Measurements from ENCODE around the gene GNGT2. TPM values are rescaled to one million over a fixed set of nuclear protein-coding genes. Genes with fewer than 3 reads are reported as not detected.
"Not testable (repeated sequence)": the region's sequence is repeated elsewhere in the genome, so short reads cannot be mapped to it uniquely, and the experiment has no call there.

The GNGT2 gene
- total RNA-seq, 1 donor from 2014 or later = 0.40 TPM

DNA sequence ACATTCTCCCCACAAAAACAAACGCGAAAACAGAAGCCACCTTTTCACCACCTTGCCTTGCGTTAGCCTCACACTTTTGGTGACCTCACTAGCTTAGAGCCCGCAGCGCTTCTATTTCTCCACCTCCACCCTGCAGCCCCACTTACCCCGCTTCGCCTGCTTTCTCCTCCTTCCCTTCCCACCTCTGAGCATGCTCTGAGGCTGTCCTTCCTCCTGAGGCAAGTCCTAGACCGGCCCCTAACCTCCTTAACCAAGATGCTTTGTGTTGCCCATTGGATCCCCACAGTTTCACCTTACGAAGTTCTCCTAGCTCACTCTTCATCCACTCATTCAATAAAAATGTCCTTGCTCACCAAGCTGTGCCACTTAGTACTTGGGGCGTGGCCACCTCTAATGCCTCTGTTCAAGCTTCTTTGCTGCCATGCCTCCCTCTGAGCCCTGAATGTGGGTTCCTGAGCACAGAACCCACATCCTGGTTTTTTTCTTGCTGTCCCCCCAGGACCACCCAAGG is 1.3 kb downstream of the GNGT2 start:
- no peak for DNase-seq (ENCODE audit: low read depth in 2 of 2)

DNA sequence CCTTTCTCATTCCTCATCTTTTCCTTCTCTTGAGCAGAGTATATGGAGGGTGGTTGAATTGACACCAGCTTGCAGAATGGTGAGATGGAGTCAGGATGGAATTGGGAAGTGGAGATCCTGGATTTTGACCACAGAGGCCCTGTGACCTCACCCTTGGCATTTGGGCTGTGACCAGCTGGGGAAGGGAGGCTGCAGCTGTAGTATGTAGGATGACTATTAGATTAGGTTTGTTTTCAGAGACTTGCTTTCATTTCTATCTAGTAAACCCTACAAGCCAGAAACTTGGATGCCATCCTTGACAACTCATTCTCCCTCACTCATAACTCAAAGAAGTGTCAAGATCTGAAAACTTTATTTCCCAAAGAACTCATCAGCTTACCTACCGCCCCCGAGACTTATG is 5.9 kb downstream of the GNGT2 start:
- DNase-seq (ENCODE audit: low read depth in 2 of 2) = no peak

DNA sequence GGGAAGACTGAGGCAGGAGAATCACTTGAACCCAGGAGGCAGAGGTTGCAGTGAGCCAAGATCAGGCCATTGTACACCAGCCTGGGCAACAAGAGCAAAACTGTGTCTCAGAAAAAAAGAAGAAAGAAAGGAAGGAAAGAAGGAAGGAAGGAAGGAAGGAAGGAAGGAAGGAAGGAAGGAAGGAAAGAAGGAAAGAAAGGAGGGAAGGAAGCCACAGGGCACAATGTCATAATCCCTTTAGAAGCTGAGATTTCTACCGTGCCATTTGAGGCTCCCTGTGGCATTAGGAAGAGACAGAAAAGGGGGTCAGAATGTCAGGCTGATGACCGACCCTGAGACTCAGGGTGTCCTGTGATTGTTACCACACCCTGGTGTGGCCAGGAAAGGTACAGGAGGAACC is 6.6 kb downstream of the GNGT2 start:
- no peak for DNase-seq (ENCODE audit: low read depth in 2 of 2)

DNA sequence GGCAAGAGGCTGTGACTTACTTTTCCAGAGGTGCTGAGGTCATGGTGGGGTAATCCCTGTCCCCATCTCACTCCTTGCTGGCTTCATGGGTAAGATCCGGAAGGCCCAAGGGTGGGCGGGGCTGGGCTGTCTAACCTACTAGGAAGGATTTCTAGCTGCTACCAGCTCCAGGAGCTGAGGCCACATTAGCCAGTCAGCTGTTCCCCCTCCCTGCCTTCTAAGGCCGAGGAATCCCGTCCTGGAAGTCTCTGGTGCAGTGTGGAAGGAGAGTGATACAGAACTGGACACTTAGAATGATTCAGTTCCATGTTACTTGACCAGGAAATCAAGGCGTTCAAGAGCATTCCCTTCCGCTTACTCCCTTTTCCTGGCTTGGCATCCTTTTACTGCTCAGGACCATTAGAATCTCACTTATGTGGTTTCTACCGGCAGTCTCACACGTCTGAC is 8.9 kb downstream of the GNGT2 start:
- DNase-seq (ENCODE audit: low read depth in 2 of 2) = peak in 1 of 2 donors; percentile 88

DNA sequence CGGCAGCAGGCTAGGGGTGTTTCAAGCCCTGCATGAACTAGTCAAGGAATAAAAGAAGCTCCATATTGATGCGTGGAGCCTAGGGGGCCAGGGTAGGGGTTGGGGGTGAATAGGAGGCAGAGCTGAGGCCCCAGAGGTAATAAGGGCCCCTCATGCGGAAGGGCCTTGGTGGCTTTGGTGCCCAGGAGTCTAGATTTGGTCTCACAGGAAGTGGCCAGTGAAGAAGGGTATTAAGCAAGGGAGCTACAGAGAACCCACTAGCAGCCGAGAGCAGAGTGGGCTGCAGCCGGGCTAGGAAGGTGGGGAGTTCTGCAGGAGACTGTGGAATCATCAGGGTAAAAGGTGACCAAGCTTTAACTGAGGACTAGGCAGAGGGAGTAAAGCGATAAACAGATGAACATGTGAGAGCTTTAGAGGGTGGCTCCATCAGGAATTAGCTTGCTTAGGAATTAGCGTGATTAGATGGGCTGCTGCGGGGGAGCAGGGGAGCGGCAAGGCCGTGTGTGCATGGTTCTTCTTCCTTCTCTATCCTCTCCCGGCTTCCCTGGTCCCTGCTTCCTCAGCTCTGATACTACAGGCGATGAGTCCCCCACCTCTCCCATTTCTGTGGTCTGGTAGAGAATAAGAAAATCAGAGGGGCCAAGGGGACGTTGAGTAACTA is 9.8 kb downstream of the GNGT2 start:
- no peak for DNase-seq (ENCODE audit: low read depth in 2 of 2)

DNA sequence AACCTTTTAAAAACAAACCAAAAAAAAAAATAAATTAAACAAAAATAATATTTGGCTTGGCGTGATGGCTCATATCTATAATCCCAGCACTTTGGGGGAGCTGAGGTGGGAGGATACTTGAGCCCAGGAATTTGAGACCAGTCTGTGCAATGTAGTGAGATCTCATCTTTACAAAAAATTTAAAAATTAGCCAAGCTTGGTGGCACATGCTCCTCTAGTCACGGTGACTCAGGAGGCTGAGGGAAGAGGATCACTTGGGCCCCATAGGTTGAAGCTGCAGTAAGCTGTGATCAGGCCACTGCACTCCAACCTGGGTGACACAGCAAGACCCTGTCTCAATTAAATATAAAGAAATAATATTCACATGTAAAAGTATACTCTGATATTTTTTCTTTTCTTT is 12.2 kb downstream of the GNGT2 start:
- no peak for DNase-seq (ENCODE audit: low read depth in 2 of 2)

DNA sequence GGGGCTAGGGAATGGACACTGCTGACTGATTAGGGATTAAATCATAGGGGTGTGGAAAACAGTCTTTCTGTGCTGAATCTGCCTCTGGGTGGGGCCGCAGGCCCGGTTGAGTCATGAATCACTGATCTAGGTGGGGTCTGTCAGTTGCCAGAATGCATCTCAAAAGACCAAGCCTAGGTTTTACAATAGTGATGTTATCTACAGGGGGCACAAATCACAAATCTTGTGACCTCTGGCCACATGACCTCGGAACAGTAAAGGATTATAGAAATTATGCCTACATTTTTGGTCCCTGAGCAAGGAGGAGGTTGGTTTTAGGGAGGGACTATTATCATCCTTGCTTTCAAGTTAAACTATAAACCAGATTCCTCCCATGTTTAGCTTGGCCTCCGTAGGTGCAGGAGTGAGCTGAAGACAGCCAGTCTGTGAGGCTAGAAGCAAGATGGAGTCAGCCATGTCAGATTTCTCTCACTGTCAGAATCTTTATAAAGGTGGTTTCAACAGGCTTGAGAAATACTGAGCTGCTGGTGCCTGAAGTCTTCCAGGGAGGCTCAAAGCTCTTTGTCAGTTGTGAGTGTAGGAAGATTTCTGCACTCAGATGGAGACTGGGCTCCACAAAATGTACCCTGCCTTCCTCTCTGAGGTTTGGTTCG is 12.9 kb downstream of the GNGT2 start:
- DNase-seq (ENCODE audit: low read depth in 2 of 2) = no peak

DNA sequence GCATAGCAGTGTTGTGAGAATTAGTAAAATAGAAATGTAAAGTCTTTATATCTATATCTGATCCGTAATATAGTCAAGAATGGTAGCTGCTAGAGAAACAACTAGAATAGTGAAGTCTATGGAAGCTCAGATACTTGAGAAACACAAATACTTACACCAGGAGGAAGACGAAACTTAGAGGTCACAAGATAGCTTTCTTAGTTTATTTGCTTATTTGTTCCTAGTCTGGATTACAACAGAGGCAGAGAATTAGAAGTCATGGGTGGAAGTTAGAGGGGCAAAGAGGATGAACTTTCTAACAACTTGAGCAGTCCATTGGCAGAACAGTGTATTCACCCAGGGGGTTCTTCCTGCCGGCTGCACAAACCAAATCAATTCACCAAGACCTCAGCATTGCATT is 13.9 kb downstream of the GNGT2 start:
- no peak for DNase-seq (ENCODE audit: low read depth in 2 of 2)

DNA sequence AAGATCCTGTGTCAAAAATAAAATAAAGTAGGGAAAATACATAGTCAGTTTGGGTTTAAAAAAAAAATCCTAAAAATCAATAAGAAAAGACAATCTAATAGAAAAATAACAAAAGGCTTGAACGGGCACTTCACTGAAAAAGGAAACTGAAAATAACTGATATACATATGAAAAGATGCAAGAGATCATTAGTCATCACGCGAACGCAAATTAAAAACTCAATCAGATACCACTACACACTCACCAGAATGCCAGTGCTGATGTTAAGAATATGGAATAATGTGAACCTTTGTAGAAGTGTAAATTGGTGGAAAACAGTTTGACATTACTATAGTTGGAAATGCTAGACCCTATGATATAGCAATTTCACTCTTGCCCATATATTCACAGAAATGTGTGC is 14.6 kb downstream of the GNGT2 start:
- no peak for DNase-seq (ENCODE audit: low read depth in 2 of 2)

DNA sequence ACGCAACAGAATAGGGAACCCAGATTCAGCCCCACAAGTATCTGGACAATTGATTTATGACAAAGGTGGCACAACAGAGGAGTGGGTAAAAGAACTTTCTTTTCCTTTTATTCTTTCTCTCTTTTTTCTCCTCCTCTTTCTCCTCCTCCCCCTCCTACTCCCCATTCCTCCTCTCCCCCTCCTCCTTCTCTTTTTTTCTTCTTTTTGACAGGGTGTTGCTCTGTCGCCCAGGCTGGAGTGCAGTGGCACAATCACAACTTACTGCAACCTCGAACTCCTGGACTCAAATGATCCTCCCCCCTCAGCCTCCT is 16.1 kb downstream of the GNGT2 start:
- DNase-seq (ENCODE audit: low read depth in 2 of 2) = no peak

DNA sequence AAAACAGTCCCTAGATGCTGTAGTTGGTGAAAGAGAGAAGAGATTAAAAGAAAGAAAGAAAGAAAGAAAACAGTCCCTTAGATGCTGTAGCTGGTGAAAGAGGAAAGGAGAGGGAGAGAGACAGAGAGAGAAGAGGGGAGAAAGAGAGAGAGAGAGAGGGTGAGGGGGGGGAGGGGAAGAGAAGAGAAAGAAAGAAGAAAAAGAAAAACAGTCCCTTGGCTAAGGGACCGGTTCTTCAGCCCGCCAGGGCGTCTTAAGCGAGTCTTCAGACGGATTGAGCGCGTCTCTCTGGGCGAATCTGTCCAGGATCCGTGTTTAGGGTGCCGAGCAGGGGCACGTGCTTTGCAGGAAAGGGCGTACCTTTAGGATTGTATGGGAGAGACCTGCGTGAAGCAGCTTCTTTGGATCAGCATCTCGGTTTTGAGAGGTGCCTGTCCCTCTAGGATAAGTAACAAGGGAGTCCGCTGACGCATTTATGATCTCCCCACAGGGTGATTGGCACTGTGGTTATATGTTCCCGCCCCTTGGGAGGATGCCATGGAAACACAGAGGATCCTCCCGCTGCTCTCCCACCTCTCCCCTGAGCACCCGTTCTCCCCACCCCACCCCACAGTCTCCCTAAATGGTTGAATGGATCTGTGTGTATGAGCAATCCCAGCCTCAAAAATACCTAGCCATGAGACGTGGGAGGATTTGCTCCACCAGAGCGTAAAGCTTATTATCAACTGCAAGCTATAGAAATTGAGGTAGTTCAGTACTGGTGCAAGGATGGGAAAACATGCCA is 16.7 kb downstream of the GNGT2 start:
- DNase-seq (ENCODE audit: low read depth in 2 of 2) = peak; percentile 65 to 67

DNA sequence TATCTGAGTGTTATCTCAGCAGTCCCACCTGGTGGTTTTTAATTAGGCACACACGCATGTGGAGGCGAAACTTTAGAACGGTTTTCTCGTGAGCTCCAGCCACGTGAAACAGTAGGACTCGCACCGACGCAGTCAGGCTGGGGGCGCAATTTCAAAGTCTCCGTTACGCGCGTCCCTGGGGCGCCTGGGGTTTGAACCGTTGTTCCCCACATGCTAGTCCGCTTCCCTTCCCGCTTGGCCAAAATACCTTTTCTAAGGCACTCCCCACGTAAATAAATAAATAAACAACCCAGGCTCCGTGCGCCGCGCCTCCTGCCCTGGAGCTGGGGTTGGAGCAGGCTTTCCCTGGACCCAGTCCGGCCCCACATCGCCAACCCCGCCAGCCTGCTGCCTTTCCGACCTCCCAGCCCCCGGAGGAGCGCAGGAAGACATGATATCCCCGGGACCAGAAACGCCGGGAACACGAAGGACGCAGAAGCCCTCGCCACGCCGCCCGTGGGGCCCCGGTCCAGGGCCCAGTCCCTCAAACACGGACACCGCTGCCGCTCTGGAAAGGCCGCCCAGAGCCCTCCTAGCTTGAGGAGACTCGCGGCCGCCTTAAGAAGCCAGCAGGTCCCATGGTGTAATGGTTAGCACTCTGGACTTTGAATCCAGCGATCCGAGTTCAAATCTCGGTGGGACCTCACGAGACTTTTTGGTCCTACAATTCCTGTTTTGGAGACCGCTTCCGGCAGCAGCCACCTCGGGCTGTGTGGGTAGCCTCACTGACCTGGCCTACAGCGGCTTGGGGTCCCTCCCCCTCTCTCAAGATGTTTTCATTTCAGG is 18.2 kb downstream of the GNGT2 start:
- DNase-seq (ENCODE audit: low read depth in 2 of 2) = peak; percentile 84 to 91

DNA sequence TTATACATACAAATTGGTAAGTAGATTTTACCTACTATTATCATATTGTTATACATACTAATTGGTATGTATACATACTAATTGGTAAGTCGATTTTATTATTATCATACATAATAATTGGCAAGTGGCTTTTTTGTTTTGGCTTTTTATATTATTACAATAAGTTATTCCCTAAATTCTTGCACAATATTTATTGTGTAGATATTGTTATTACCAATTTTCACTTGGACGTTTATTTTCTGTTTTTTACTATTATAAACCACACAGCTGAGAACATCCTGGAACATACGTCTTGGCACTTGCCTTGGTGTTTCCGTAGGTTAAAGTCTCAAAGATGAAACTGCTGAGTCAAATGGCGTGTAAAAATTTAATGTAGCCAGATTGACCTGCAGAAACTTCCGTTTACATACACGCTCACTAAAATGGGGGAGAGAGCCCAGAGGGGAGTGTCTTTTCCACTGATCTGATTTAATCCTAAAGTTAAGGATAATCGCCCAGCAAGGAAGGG is 18.9 kb downstream of the GNGT2 start:
- peak in 1 of 2 donors; percentile 71 for DNase-seq (ENCODE audit: low read depth in 2 of 2)

DNA sequence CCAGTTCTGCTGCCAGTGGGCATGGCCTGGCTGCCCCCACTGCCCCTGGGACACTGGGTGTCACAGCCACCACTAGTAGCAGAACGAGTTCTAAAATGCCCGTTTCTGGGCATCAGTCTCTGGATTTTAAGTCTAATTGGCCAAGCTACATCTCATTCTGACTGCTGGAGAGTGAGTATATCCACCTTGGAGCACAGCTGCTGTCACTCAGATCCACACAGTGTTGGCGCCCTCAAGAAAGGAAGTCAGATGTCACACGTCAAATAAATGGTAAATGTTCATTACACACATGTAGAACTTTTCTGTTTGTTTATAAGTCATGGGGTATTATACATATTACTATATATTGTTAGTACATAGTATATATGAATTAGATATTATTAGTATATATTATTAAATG is 19.4 kb downstream of the GNGT2 start:
- DNase-seq (ENCODE audit: low read depth in 2 of 2) = no peak

DNA sequence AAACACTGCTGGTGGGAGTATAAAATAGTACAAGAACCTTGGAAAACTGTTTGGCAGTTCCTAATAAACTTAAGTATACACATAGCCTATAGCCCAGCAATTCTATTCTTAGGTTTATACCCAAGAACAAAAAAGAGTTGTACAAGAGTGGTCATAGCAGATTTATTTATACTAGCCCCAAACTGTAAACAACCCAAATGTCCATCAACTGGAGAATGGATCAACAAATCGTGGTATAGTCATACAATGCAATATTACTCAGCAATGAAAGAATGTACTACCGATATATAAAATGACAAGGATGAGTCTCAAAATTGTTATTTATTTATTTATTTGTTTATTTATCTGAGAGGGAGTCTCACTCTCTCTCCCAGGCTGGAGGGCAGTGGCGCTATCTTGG is 23.1 kb downstream of the GNGT2 start:
- DNase-seq (ENCODE audit: low read depth in 2 of 2) = no peak

DNA sequence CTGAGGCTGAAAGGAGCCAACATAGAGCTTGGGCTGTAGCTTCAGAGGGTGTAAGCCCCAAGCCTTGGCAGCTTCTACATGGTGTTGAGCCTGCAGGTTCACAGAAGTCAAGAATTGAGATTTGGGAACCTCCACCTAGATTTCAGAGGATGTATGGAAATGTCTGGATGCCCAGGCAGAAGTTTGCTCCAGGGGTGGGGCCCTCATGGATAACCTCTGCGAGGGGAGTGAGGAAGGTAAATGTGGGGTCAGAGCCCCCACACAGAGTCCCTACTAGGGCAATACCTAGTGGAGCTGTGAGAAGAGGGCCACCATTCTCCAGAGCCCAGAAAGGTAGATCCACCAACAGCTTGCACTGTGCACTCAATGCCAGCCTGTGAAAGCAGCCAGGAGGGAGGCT is 25.0 kb downstream of the GNGT2 start:
- not testable (repeated sequence) for DNase-seq (ENCODE audit: low read depth in 2 of 2)

DNA sequence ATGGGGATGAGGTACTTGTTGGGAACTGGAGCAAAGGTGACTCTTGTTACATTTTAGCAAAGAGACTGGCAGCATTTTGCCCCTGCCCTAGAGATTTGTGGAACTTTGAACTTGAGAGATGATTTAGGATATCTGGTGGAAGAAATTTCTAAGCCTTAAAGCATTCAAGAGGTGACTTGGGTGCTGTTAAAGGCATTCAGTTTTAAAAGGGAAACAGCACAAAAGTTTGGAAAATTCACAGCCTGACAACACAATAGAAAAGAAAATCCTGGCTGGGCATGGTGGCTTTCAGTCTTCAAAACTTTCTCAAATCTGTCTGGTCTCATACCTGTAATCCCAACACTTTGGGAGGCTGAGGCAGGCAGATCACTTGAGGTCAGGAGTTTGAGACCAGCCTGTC is 25.9 kb downstream of the GNGT2 start:
- not testable (repeated sequence) for DNase-seq (ENCODE audit: low read depth in 2 of 2)

DNA sequence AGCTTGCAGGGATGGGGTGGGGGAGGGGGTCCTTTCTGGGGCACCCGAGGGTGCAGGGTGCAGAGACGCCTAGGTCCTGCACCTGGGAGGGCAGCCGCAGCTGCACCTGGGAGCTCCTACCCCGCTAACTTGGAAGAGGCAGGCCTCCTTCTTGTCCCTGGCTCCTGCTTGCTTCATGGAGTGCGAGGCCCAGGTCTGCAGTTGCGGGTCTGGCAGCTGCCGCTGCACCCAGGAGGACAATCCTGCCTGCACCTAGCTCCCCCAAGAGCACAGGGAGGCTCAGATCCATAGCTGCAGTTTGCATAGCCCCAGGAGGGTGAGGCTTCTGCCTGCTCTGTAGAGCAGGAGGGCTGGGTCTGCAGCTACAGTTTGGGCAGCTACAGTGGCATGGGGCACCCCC is 26.6 kb downstream of the GNGT2 start:
- DNase-seq (ENCODE audit: low read depth in 2 of 2) = no peak

DNA sequence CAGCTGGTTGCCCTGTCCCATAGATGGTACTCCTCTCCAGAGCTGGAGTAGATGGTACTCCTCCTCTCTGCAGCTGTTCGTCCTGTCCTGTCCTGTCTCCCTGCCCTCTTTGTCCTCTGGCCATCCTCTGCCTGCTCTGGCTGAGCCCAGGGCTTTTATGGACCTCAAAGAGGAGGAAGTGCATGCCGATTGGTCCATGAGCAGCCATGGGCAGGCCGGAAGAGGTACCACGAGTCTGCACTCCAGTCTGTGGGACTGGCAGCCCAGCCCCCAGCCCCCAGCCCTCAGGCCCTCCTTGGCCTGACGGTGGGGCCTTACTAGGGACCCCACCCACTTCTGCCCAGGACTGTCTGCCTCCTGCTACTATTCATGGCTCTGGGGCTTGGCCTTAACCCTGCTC is 27.0 kb downstream of the GNGT2 start:
- DNase-seq (ENCODE audit: low read depth in 2 of 2) = no peak

DNA sequence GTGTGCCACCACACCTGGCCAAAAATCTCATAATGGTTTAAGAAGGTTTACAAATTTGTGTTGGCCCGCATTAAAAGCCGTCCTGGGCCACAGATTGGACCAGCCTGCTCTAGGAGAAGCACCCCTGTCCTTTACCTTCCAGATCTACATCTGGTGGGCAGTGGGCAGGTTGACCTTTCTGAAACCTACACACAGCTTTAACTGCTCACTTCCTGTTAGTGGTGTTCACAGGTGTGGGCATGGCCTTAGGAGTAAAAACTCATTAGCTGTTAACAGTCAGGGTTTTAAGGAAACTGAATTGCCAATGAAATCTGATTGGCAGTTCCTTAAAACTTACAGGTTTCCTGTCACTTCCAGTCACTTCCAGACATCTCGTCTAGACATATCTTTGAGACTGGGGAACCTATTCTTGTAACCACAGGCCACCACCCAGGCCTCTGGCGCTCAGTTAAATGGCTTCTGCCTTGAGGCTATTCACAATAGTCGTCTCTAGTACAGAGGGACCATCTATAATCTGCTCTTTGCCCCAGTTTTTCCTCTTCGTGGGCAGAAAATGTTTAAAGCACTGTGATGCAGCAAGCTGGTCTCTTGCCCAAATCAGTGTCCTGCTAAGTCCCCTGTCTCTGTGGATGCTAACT is 29.3 kb downstream of the GNGT2 start:
- DNase-seq (ENCODE audit: low read depth in 2 of 2) = no peak

DNA sequence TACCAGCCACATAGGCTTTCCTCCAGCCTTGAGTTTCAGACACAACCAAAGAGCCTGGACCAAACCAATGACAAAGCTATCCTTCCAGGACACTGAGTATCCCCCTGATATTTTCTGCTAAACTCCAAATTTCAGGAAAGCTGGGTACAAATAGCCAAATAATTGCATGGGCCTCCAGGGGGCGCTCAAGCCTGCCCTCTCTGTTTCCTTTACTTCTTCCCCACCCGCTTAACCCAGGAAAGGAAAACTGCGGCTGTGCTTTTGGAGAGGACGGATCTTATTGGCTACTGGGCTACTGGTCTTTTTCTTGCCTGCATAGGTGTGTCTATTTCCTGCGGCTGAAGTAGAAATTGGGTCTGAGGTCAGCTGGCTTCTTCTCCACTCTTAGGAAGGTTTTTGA is 30.1 kb downstream of the GNGT2 start:
- DNase-seq (ENCODE audit: low read depth in 2 of 2) = peak; percentile 68 to 73
